K562 (cell line): ENCODE data around the gene KCNK1. TPM values are rescaled to one million over a fixed set of nuclear protein-coding genes. Genes with fewer than 3 reads are reported as not detected.

Experiments used
- BMI1 ChIP-seq: fragments of 150-350 bp; IDR thresholded peaks from 2 replicates; pipeline ENCODE4 v1.6.1; 2014; ENCODE audit warnings: low read length
- CC2D1A ChIP-seq: fragments of 450-650 bp; IDR thresholded peaks from 2 replicates; pipeline ENCODE4 v1.6.1; 2017; ENCODE audit warnings: mild to moderate bottlenecking
- KAT7 ChIP-seq: sonication (generic); formaldehyde crosslinking; IDR thresholded peaks from 2 replicates; pipeline ENCODE4 v1.8.0; 2022; ENCODE audit warnings: missing genetic modification reagents, mild to moderate bottlenecking, borderline replicate concordance
- NEUROD1 ChIP-seq: fragments of 150-350 bp; IDR thresholded peaks from 2 replicates; pipeline ENCODE4 v1.6.1; 2014; ENCODE audit warnings: borderline replicate concordance, low read length, low read depth; ENCODE audit not compliant: partially characterized antibody
- NFIC ChIP-seq: fragments of 450-650 bp; IDR thresholded peaks from 2 replicates; pipeline ENCODE4 v1.6.1; 2017; ENCODE audit warnings: mild to moderate bottlenecking, inconsistent platforms
- NR3C1 ChIP-seq: sonication (generic); formaldehyde crosslinking; IDR thresholded peaks from 2 replicates; pipeline ENCODE4 v1.8.1; 2022; ENCODE audit warnings: missing genetic modification reagents
- PHF20 ChIP-seq: fragments of 450-650 bp; IDR thresholded peaks from 2 replicates; pipeline ENCODE4 v1.6.1; 2018; ENCODE audit not compliant: partially characterized antibody
- PTRF ChIP-seq: fragments of 450-650 bp; IDR thresholded peaks from 2 replicates; pipeline ENCODE4 v1.6.1; 2016; ENCODE audit warnings: mild to moderate bottlenecking, missing genetic modification characterization, missing compliant biosample characterization
- SMC3 ChIP-seq: conservative IDR thresholded peaks from 2 replicates; pipeline ENCODE4 v1.6.1; 2011; ENCODE audit warnings: low read depth, low read length, improper control_type of control experiment; ENCODE audit not compliant: insufficient read depth
- SP2 ChIP-seq: IDR thresholded peaks from 2 replicates; pipeline ENCODE4 v1.6.1; 2011; ENCODE audit warnings: mild to moderate bottlenecking, low read depth, low read length, moderate library complexity; ENCODE audit not compliant: poor library complexity, severe bottlenecking; ENCODE audit errors: extremely low read depth
- TSC22D4 ChIP-seq: fragments of 450-650 bp; IDR thresholded peaks from 2 replicates; pipeline ENCODE4 v1.6.1; 2016; ENCODE audit warnings: missing genetic modification characterization, missing biosample characterization, control low read depth
- WHSC1 ChIP-seq: IDR thresholded peaks from one replicate; pipeline ENCODE4 v1.6.1; 2012; ENCODE audit warnings: low read length, control low read depth, inconsistent platforms
- ZNF121 ChIP-seq: sonication (generic); formaldehyde crosslinking; conservative IDR thresholded peaks from 2 replicates; pipeline ENCODE4 v1.8.0; 2022; ENCODE audit warnings: missing genetic modification reagents
- ZNF311 ChIP-seq: fragments of 250-450 bp; sonication (Bioruptor Pico); IDR thresholded peaks from 2 replicates; pipeline ENCODE4 v1.4.0; 2020; ENCODE audit warnings: mild to moderate bottlenecking, moderate library complexity
- ZNF316 ChIP-seq: fragments of 450-650 bp; IDR thresholded peaks from 2 replicates; pipeline ENCODE4 v1.6.1; 2016
- ZNF324 ChIP-seq: fragments of 250-450 bp; sonication (Bioruptor Pico); IDR thresholded peaks from 2 replicates; pipeline ENCODE4 v1.4.0; 2020; ENCODE audit warnings: mild to moderate bottlenecking
- ZNF583 ChIP-seq: fragments of 250-450 bp; sonication (Bioruptor Pico); IDR thresholded peaks from 2 replicates; pipeline ENCODE4 v1.4.0; 2020
- polyA plus RNA-seq, 8 experiments: library from polyadenylated mRNA; depleted of rRNA in 4 of 8; stranded (reverse) in 5 of 8; unstranded in 3 of 8; fragments of >200 nt; fragmentation: Nextera tagmentation in 2 of 8; fragmentation: Illumina TruSeq in 1 of 8; extraction: Ambion mirVana in 2 of 8; extraction: Trizol in 1 of 8; gene quantifications; 2 replicates each; pipeline versions ENCODE4 v1.2.1 to v1.2.3, GENCODE V29; 2011 to 2014; ENCODE audit warnings: inconsistent platforms in 1 of 8, missing spikeins in 1 of 8
- total RNA-seq, 7 experiments: library from RNA; depleted of rRNA in 6 of 7; stranded (reverse); fragments of >200 nt in 6 of 7; fragmentation: Illumina TruSeq in 2 of 7; extraction: Trizol in 2 of 7; gene quantifications; 2 replicates each; pipeline versions ENCODE4 v1.2.1 to v1.2.3, GENCODE V29; 2011 to 2021; ENCODE audit warnings: low replicate concordance in 1 of 7
- TF ChIP-seq, protein P1 (sequence below), 2 experiments: fragments of 200-800 bp in 1 of 2; sonication (Bioruptor generic) in 1 of 2; sonication (generic) in 1 of 2; formaldehyde crosslinking in 1 of 2; IDR thresholded peaks in 1 of 2; conservative IDR thresholded peaks in 1 of 2; 2 replicates each; pipeline versions ENCODE4 v1.5.0 to v1.6.1; 2016 to 2020; ENCODE audit warnings: missing compliant biosample characterization in 1 of 2, missing genetic modification characterization in 1 of 2, missing genetic modification reagents in 1 of 2
- TF ChIP-seq, protein P2 (sequence below): fragments of 450-650 bp; IDR thresholded peaks from 2 replicates; pipeline ENCODE4 v1.6.1; 2018; ENCODE audit not compliant: partially characterized antibody
- TF ChIP-seq, protein P3 (sequence below), 2 experiments: fragments of 450-650 bp in 1 of 2; sonication (generic) in 1 of 2; formaldehyde crosslinking; conservative IDR thresholded peaks; 2 replicates each; pipeline versions ENCODE4 v1.4.0 to v1.8.1; 2020 to 2022; ENCODE audit warnings: mild to moderate bottlenecking in 1 of 2, missing genetic modification reagents in 1 of 2

Gene KCNK1
- total and polyA plus RNA-seq, 9 of the 15 experiments (the other 6 are each of a cell fraction or from before 2014, with no cell fraction given), result 3.1 to 22.7 (median 6.0) TPM

DNA sequence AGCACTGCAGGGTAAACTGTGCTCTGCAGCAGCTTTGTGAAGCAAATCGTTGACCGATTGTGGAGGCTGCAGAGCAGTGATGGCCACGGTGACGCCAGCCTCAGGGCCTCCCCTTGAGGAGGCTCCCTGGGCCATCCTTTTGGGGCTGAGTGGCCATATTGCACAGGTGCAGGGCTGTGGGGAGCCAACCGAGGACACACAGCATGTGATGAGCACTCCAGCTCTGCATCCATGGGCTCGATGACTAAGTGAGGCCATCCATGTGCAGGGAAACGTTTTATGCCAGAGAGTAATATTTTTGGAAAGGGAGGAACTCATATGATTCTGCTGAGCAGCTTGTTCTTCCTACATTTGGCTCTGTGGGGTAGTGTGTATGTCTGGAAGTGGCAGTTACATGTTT lies 24.6 kb downstream of the KCNK1 start (continued):
- TF ChIP-seq, protein P1, sequence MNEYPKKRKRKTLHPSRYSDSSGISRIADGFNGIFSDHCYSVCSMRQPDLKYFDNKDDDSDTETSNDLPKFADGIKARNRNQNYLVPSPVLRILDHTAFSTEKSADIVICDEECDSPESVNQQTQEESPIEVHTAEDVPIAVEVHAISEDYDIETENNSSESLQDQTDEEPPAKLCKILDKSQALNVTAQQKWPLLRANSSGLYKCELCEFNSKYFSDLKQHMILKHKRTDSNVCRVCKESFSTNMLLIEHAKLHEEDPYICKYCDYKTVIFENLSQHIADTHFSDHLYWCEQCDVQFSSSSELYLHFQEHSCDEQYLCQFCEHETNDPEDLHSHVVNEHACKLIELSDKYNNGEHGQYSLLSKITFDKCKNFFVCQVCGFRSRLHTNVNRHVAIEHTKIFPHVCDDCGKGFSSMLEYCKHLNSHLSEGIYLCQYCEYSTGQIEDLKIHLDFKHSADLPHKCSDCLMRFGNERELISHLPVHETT (CRISPR knock-in tag; conservative IDR thresholded peaks at IDR 0.05 in 1 of 2, IDR thresholded peaks at IDR 0.05 in 1 of 2), result no peak
- TF ChIP-seq ZNF316, result no peak
- no peak for TF ChIP-seq ZNF121
- TF ChIP-seq, protein P2, sequence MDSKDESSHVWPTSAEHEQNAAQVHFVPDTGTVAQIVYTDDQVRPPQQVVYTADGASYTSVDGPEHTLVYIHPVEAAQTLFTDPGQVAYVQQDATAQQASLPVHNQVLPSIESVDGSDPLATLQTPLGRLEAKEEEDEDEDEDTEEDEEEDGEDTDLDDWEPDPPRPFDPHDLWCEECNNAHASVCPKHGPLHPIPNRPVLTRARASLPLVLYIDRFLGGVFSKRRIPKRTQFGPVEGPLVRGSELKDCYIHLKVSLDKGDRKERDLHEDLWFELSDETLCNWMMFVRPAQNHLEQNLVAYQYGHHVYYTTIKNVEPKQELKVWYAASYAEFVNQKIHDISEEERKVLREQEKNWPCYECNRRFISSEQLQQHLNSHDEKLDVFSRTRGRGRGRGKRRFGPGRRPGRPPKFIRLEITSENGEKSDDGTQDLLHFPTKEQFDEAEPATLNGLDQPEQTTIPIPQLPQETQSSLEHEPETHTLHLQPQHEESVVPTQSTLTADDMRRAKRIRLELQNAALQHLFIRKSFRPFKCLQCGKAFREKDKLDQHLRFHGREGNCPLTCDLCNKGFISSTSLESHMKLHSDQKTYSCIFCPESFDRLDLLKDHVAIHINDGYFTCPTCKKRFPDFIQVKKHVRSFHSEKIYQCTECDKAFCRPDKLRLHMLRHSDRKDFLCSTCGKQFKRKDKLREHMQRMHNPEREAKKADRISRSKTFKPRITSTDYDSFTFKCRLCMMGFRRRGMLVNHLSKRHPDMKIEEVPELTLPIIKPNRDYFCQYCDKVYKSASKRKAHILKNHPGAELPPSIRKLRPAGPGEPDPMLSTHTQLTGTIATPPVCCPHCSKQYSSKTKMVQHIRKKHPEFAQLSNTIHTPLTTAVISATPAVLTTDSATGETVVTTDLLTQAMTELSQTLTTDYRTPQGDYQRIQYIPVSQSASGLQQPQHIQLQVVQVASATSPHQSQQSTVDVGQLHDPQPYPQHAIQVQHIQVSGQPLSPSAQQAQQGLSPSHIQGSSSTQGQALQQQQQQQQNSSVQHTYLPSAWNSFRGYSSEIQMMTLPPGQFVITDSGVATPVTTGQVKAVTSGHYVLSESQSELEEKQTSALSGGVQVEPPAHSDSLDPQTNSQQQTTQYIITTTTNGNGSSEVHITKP, result no peak
- 0 out of 2 replicates have a peak, but pooled peaks have one; percentile 50 for TF ChIP-seq ZNF311 (CRISPR knock-in tag)
- TF ChIP-seq ZNF324 (CRISPR knock-in tag), result no peak
- no peak for TF ChIP-seq PTRF (tag)
- no peak for TF ChIP-seq NEUROD1
- TF ChIP-seq NR3C1, result no peak
- no peak for TF ChIP-seq PHF20
- TF ChIP-seq ZNF583 (CRISPR knock-in tag), result 0 out of 2 replicates have a peak, but pooled peaks have one; percentile 22
- no peak for TF ChIP-seq SMC3
- TF ChIP-seq CC2D1A, result no peak
- no peak for TF ChIP-seq TSC22D4 (tag)
- no peak for TF ChIP-seq SP2
- TF ChIP-seq NFIC, result no peak
- no peak for TF ChIP-seq BMI1
- TF ChIP-seq, protein P3, sequence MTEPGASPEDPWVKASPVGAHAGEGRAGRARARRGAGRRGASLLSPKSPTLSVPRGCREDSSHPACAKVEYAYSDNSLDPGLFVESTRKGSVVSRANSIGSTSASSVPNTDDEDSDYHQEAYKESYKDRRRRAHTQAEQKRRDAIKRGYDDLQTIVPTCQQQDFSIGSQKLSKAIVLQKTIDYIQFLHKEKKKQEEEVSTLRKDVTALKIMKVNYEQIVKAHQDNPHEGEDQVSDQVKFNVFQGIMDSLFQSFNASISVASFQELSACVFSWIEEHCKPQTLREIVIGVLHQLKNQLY (CRISPR knock-in tag; conservative IDR thresholded peaks at IDR 0.05), result no peak
- TF ChIP-seq KAT7 (CRISPR knock-in tag), result no peak
- TF ChIP-seq WHSC1, result peak; percentile 64
